ENCODE results near the gene SCYL2.
"Not testable (repeated sequence)": the region's sequence is repeated elsewhere in the genome, so short reads cannot be mapped to it uniquely, and the experiment has no call there.

The SCYL2 gene, protein sequence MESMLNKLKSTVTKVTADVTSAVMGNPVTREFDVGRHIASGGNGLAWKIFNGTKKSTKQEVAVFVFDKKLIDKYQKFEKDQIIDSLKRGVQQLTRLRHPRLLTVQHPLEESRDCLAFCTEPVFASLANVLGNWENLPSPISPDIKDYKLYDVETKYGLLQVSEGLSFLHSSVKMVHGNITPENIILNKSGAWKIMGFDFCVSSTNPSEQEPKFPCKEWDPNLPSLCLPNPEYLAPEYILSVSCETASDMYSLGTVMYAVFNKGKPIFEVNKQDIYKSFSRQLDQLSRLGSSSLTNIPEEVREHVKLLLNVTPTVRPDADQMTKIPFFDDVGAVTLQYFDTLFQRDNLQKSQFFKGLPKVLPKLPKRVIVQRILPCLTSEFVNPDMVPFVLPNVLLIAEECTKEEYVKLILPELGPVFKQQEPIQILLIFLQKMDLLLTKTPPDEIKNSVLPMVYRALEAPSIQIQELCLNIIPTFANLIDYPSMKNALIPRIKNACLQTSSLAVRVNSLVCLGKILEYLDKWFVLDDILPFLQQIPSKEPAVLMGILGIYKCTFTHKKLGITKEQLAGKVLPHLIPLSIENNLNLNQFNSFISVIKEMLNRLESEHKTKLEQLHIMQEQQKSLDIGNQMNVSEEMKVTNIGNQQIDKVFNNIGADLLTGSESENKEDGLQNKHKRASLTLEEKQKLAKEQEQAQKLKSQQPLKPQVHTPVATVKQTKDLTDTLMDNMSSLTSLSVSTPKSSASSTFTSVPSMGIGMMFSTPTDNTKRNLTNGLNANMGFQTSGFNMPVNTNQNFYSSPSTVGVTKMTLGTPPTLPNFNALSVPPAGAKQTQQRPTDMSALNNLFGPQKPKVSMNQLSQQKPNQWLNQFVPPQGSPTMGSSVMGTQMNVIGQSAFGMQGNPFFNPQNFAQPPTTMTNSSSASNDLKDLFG

DNA sequence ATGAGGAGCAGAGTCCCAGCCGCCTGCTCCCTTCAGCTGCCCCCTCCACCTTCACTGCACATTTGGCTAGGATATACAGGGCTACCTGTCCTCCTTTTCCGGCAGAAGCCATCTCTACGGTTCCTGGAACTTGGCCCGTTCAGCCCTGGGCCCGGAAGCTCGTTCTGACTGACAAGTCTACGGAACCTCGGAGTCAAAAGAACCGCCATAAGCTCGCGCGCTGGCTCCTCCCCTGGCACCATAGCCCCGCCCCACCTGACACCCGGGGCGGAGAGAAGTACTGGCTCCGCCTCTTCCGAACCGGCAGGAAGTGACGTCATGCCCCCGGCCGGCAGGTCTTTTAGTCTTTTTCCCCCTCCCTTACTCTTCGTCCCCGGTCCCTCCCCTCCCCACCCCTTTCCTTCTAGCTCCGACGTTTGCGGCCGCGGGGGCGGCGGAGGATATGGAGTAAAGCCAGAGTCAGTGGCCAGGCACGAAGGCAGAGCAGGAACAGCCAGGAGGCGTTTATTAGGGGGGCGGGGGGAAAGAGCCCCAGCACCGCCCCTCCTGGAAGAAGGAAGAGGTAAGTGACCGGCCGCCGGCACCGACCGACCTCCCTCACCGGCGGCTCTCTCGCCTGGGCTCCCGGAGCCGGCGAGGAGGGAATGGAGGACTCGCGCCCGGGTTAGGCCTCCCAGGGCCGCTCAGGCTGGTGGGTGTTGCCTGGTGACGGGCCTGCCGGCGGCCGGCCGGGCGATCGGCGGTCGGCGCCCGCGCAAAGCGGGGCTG lies at the start of gene SCYL2, which contains the start of gene DEPDC4:
TSS of gene SCYL2 (plus strand) at position 343 of the 768 bp plus-strand sequence. CDS start 15,794 bp downstream, outside the sequence.
TSS of gene DEPDC4 (minus strand) at position 245 of the 768 bp plus-strand sequence. CDS start at position 242, 3 bp downstream.
- DNase-seq (ENCODE audit: low spot score), result peak; percentile 94

DNA sequence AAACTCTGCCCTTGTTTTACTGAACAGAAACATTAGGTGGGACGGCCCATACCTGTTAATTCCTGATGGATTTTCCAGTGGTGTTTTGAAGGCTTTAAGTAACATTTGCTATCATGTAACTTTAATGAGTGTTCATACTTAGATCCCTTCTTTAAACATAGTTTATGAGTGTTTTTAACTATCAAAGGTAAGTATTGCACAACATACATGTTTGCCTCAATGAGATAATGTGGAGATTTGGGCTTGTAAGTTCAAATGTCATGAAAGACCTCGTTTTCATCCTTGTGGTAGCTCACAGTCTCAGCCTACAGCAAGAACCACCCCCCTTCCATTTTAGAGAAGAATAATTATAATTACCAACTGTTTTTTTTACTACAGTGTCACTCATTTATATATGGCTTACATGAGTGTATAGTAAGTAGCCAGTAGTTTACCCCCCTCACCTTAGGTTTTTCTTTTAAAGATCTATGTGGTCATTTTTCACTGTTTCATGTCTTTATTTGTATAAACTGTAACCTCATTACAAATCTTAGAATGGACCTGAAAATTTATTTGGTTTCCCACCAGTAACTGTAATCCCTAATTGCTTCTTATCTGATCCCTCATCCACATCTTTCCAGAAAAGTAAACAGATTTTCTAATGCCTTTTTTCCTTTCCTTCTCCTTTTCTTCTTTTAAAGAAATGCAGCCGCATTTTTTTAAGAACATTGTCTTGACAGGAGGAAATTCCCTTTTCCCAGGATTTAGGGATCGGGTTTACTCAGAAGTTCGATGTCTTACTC lies 47.5 kb upstream of the SCYL2 start:
- no peak for DNase-seq (ENCODE audit: low spot score)

DNA sequence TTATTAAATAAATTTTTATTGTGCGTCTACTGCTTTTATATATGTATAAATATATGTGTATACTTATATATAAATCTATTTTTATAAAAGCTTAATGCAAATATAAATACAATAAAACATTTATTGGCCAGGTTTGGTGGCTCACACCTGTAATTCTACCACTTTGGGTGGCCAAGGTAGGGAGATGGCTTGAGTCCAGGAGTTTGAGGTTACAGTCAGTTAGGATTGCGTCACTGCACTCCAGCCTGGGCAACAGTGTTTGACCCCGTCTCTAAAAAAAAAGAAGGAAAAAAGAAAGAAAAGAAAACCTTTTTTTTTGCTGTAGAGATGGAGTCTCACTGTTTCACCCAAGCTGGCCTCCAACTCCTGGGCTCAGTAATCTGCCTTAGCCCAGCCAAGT lies 45.5 kb upstream of the SCYL2 start:
- no peak for DNase-seq (ENCODE audit: low spot score)

DNA sequence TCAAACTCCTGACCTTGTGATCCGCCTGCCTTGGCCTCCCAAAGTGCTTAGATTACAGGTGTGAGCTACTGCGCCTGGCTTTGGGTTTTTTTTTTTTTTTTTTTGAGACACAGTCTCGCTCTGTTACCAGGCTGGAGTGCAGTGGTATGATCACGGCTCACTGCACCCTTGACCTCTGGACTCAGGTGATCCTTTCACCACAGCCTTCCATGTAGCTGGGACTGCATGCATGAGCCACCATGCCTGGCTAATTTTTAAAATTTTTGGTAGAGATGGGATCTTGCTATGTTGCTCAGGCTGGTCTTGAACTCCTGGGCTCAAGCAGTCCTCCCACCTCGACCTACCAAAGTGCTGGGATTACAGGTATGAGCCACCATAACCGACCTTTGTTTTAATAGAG lies 44.8 kb upstream of the SCYL2 start:
- not testable (repeated sequence) for DNase-seq (ENCODE audit: low spot score)

DNA sequence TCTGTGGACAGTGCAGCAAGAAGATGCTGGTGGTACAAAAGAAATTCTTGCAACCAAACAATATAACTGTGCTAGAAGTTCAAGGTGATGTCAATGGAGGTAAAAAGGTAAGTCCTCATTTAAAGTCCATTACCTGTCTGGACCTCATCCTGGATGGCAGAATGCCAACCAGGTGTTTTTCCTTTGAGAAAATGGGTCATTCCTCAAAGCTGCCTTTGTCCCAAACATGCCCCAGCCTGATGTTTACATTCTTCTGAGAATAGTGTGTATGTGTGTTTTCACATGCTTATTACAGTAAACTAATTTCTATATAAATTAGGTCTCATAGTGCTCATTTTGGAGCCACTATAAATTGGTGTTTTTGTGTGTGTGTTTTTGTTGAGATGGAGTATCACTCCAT lies 41.5 kb upstream of the SCYL2 start:
- DNase-seq (ENCODE audit: low spot score), result no peak

DNA sequence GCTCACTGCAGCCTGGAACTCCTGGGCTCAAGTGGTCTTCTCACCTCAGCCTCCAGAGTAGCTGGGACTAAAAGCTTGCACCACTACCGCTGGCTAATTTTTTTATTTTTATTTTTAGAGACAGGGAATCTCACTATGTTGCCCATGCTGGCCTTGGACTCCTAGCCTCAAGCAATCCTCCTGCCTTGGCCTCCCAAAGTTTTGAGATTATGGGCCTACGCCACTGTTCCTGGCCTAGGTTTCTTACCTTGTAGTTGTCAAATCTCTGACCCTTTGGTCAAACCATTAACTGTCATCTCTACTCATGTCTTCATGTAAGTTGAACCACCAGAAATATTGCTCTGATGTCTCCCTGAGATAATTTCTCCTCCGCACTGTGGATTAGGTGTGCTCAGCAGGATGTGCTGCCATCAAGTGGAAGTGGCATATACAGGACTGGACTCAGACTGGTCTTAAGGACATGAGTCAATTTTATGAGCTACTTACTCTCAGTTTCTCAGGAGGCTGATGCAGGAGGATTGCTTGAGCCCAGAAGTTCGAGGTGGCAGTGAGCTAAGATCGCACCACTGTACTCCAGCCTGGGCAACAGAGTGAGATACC lies 37.8 kb upstream of the SCYL2 start:
- DNase-seq (ENCODE audit: low spot score), result peak; percentile 18

DNA sequence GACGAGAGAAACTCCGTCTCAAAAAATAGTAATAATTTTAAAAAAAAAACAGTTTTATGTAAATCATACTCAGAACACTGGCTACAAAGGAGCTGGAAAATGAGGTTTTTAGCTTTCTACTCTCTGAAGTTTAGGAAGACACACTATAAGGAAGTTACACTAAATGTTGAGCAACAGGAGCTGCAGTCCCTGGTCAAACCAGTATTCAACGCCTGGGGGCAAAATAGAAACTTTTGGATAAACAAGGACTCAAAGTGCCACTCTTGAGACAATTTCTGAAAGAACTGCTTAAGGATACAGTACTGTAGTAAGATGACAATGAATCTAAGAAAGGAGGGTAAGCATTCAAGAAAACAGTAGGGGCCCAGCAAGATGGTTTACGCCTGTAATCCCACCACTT lies 37.1 kb upstream of the SCYL2 start:
- DNase-seq (ENCODE audit: low spot score), result no peak

DNA sequence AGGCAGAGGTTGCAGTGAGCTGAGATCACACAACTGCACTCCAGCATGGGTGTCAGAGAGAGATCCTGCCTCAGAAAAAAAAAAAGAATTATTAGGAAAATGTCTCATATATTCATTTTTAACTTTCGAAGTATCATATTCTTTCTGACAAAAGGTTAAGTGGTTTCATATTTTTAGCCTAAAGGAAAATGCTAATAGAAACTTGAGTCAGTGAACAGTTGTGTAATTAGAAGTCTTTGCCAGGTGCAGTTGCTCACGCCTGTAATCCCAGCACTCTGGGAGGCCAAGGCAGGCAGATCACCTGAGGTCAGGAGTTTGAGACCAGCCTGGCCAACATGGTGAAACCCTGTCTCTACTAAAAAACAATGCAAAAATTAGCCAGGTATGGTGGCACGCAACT lies 35.1 kb upstream of the SCYL2 start:
- DNase-seq (ENCODE audit: low spot score), result not testable (repeated sequence)

DNA sequence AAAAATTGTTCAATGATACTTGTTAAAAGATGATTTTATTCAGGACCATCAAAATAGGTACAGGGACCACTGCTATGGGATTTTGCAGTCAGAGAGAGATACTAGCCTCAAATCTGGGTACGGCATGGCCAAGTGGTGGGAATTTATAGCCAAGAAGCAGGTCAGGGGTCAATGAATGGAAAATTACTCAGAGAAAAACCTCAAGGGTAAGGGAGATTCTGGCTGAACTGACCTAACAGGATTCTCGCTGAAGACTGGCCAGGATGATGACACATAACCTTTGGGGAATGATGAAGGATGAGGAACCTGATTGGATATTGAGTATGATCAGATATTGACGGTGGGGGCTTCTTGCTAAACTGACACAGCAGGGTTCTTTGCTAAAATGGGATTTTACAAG lies 32.8 kb upstream of the SCYL2 start:
- no peak for DNase-seq (ENCODE audit: low spot score)

DNA sequence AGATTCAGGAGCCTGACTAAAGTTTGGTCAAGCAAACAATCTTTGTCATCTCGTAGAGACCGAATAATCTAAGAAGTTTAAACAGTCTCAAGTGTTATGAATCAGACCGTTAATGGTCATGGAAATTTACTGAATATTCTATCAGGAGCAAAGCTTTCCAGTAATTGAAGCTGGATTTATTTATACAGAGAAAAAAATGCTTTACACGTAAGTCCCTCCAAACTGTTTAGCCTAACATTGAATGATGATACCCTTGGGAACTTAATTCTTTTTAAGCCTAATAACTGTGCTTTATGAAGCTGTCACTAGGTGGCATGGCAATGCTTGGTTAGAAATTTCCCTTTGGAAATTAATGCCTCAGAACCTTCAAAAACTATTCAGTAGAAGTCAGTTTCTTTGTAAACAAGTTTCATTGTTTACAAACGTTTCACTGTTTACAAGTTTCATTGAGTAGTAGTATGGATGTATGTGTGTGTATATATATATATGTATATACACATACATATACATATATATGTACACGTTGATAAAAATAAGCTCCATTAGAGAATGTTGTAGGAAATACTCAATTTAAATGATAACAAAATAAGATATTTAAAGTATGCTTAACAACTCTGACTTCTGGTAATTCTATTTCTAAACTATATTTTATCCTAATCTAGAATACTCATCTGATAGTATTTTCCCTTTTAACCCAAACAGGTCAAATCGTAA lies 32.2 kb upstream of the SCYL2 start:
- DNase-seq (ENCODE audit: low spot score), result peak; percentile 41

DNA sequence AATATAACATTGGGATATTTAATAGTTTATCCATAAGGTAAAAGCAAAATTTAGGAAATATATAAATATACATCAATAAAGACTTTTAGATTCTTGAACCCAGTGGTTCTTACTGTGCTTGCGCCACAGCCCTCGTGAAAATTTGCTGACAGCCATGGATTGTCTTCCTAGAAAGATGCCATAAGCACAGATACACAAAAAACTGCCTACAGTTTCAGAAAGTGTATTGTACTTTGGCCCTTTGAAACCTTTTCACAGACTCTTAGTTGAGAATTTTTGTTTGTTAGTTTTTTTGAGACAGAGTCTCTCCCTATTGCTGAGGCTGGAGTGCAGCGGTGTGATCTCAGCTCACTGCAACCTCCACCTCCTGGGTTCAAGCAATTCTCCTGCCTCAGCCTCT lies 28.2 kb upstream of the SCYL2 start:
- no peak for DNase-seq (ENCODE audit: low spot score)

DNA sequence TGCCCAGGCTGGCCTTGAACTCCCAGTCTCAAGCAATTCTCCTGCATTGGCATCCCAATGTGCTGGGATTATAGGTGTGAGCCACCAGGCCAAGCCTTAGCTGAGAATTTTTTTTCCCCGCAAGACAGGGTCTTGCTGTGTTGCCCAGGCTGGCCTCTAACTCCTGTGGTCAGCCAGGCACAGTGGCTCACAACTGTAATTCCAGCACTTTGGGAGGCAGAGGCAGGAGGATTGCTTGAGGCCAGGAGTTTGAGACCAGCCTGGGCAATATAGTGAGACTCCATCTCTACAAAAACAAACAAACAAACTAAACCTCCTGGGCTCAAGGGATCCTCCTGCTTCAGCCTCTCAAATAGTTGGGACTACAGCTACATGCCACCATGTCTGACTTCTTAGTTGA lies 27.4 kb upstream of the SCYL2 start:
- DNase-seq (ENCODE audit: low spot score), result no peak

DNA sequence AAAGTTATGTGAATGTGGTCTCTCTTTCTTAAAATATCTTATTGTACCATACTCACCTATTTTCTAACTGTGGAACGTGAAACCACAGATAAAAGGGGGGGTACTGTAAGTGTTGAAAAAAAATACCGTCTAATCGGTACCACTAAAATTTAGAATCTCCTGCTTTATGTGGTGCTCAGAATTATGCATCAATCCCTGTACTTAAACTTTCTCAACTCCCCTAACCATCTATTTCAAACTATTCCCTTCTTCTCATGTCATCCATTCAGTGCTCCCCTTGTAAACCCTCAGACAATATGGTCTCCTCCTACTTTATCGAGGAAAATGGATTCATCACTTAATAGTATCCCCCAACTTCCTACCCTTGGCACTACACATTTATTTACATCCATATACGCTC lies 23.8 kb upstream of the SCYL2 start:
- DNase-seq (ENCODE audit: low spot score), result no peak

DNA sequence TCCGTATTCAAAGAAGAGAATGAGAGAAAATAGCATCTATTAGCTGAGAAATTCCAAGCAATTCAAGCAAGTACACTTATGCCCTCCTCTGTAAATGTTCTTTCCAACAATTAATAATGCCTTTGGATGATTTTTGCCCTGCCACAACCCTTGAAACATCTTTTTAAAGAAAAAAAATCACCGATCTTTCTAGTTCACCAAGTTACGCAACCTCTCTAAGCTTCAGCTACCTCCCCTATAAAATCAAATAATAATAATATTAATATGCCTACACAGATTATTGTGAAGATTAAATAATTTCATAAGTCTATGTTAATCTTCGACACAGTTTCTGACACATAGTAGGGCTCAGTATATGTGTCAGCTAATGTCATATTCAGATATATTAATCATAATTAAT lies 19.2 kb upstream of the SCYL2 start:
- DNase-seq (ENCODE audit: low spot score), result no peak

DNA sequence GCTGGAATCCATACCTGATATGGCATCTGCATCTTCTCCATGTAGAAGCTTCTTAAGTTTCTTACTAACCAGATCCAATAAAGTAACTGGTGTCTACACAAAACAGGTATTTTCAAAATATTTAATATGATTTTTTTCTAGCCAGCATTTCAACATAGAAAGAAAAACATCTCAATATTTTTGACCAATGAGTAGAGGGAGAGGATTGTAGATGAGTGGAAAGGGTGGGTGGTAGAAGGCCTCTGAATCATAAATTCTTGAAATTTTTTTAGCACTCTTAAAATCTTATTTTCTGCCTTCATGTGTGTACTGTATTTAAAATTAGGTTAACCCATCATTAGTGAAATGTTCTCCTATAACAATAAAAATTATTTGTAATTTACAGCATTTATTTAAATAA lies 18.1 kb upstream of the SCYL2 start:
- no peak for DNase-seq (ENCODE audit: low spot score)

DNA sequence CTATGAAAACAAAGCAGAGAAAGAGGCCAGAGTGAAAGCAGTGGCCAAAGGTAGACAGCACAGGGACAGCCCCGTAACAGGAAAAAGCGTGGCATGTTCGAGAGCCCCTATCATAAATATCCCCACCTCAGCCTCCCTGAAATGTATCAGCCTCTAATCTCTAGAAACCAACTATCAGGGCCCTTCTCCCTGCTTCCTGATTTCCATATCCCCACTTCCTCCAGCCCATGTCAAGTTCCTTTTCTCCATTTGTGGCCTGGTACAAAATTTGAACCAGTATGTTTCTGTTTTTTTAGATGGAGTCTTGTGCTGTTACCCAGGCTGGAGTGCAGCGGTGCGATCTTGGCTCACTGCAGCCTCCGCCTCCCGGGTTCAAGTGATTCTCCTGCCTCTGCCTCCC lies 17.0 kb upstream of the SCYL2 start:
- no peak for DNase-seq (ENCODE audit: low spot score)

DNA sequence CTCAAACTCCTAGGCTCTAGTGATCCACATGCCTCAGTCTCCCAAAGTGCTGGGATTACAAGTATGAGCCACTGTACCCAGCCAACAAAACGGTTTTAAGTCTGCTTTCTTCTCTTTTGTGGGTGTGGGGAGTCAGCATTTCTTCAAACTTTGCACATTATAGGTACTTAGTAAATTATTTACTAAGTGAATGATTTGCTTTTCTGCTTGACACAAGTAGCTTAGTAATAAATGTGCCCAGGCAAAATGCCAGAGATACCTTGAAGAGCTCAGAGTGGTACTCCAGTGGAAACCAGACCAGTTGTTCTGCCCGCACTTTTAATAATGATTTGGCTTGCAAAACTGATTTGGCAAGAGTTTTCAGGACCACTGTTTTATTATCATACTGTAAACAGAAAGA lies 15.1 kb upstream of the SCYL2 start:
- no peak for DNase-seq (ENCODE audit: low spot score)

DNA sequence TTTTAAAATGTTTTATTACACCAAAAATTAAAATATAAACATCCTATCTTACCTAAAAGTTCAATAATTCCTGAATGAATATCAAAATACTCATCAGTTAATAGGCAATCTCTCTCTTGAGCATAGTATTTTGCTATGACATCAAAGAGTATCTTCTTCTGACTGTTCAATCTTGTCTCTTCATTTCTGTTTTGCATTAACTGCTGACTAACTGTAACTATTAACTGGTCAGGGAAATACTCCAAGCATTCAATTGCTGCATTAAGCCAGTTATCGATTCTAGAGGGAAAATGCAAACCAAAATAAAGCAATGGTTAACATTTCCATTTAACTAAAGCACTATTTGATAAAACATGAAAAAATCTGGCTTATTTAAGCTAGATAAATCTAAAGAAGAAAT lies 13.5 kb upstream of the SCYL2 start:
- DNase-seq (ENCODE audit: low spot score), result no peak

DNA sequence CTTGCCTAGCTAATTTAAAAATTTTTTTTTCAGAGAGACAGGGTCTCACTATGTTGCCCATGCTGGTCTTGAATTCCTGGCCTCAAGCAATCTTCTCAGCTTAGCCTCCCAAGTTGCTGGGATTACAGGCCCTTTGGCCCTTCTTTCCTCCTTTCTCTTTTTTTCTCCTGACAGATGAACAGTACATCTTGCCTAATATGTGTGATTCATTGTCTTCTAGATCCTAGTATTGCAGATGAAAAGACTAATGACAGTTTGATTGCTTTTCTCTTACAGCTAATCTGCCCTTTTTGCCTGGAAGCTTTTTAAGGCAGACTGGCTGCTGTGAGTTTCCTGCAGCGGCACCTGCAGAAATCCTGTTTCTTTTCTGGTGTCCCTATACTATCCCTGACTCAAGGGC lies 12.1 kb upstream of the SCYL2 start:
- no peak for DNase-seq (ENCODE audit: low spot score)

DNA sequence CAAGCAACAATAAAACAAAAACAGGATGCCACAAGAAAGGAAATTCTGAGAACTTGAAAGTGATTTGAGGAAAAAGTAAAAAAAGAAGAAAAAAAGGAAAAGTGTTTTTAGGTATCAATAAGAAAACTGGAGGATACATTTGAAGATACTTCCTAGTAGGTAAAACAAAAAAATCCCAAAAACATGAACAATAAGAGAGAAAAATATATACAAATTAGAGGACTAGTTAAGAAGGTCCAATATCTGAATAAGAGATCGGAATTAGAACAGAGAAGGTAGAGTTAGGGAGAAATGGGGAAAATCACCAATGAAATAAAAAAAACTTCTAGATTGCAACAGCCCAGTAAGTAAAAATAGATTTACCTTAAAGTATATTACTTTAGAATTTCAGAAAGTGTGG lies 8.8 kb upstream of the SCYL2 start:
- DNase-seq (ENCODE audit: low spot score), result no peak
